ENCODE measurements around the gene PHYHD1.
"Not testable (repeated sequence)": the region's sequence is repeated elsewhere in the genome, so short reads cannot be mapped to it uniquely, and the experiment has no call there.

Gene PHYHD1

DNA sequence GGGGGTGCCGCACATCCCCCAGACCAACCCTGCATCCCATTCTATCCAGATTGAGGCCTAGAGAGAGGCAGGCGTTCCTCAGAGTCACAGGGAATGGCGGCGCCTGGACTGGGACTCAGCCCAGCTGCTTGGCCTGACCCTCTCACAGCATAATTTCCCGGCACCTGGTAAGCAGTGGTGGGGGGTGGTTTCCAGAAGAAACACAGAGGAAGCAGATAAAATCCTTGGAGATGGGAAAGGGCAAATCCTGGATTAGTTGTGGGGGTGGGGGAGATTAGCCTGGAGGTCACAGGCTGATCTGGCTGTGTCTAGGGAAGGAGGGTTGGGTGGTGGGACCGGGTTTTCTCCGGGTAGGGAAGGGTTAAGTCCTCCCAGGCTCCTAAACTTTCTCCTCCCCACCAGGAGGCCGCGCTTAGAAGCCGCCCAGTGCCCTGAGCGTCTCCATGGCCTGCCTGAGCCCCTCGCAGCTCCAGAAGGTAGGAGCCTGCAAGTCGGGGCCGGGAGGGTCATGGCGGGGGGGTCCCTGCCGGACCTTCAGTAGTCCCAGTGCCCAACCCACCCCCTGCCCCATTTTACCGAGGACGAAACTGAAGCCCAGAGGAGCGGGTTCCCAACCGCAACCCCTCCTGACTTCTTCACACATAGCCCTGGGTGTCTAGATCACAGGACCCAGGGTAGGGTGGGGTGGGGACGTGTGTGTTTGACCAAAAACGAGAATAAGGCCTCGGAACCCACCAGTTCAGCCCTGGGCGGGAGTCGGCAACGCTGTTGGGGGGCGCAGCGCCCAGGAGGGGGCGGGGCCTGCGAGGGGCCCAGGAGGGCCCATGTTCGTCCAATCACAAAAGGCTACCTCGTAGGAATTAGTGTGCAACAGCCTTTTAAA is 1.3 kb downstream of the PHYHD1 start:
- DNase-seq (ENCODE audit: low read depth in 2 of 2) = no peak

DNA sequence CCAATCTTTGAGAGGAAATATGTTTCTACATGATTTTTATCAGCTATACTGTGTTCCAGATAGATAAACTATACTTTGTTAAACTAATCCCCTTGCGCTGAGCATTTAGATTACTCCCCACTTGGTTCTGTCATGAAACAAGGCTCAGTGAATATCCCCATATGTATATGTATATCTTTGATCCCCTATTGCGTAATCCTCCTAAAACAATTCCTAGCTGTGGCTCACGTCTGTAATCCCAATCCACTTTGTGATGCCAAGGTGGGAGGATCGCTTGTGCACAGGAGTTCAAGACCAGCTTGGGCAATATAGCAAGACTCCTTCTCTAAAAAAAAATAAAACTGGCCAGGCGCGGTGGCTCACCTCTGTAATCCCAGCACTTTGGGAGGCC is 2.7 kb downstream of the PHYHD1 start:
- DNase-seq (ENCODE audit: low read depth in 2 of 2) = no peak

DNA sequence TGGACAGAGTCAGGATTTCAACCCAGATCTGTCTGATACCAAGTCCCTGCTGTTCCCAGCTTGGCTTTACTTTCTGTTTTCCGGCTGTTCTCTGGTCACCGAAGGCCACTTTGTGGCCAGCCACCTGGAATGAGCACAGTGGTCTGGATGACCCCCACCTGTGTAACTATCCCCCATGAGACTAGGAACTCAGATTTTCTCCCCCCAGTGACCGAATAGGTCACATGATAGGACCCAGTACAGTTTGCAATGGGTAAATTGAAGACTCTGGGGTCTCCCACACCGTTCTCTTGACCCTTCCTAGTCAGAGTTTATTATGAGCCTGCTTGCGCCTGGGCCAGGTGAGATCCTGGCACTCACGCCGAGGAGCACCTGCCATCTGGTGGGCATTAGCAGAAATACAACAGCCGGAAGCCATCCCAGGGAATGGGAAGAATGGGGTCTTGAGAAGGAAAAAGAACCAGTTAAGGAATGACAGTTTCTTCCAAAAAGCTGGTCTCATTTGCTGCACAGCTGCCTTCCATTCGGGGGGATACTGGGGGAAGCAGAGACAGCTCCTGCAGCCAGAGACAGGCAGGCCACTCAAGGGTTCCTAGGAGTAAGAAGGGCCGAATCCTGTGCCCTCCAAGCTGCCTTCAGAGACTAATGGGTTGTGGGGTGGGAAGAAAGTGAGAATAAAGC is 7.1 kb downstream of the PHYHD1 start:
- no peak for DNase-seq (ENCODE audit: low read depth in 2 of 2)

GRCh38 chr9:128928624-128929023 is 7.8 kb downstream of the PHYHD1 start:
- DNase-seq (ENCODE audit: low read depth in 2 of 2) = no peak

- DNase-seq (ENCODE audit: low read depth in 2 of 2) = no peak
Measured at GRCh38 chr9:128929560-128929959, 8.8 kb downstream of the PHYHD1 start.

DNA sequence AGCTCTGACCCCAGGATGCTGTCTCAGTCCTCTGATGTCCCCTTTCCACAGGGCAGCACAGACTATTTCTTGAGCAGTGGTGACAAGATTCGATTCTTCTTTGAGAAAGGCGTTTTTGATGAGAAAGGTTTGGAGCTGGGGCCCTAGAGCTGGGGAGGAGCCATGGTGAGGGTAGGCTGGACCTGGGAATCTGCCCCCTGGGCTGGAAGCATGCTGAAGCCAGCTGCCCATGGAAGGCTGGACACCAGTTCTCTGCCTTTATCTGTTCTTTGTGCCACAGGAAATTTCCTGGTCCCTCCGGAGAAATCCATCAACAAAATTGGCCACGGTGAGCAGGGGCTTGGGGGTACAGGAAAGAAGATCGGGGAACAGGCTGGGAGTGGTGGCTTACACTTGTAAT is 12.9 kb downstream of the PHYHD1 start:
- DNase-seq (ENCODE audit: low read depth in 2 of 2) = no peak

GRCh38 chr9:128936171-128936865 is 15.5 kb downstream of the PHYHD1 start:
- DNase-seq (ENCODE audit: low read depth in 2 of 2) = no peak

GRCh38 chr9:128937310-128938165 is 16.8 kb downstream of the PHYHD1 start:
- DNase-seq (ENCODE audit: low read depth in 2 of 2) = no peak

DNA sequence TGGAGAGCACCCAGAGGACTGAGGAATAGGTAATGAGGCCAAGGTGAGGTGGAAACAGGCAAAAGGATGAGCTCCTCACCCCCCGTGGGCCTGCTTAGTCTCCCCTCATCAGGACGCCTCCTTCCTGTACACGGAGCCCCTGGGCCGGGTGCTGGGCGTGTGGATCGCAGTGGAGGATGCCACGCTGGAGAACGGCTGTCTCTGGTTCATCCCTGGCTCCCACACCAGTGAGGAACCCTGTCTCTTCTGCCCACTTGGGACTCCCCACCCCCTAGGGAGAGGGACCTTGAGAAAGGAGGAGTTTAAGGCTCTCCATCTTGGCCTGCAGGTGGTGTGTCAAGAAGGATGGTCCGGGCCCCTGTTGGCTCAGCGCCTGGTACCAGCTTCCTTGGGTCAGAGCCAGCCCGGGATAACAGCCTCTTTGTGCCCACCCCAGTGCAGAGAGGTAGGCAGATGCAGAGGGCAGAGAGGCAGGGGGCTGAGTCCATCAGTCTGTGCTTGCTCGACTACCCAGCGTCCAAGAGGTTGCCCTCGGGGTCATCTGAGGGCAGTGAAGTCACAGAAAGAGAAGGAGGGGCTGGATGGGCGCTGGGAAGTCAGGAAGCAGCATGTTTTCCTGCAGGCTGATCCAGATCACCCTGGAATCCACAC is 19.6 kb downstream of the PHYHD1 start:
- DNase-seq (ENCODE audit: low read depth in 2 of 2) = no peak

- no peak for DNase-seq (ENCODE audit: low read depth in 2 of 2)
Measured at GRCh38 chr9:128940946-128941755, 20.4 kb downstream of the PHYHD1 start.

DNA sequence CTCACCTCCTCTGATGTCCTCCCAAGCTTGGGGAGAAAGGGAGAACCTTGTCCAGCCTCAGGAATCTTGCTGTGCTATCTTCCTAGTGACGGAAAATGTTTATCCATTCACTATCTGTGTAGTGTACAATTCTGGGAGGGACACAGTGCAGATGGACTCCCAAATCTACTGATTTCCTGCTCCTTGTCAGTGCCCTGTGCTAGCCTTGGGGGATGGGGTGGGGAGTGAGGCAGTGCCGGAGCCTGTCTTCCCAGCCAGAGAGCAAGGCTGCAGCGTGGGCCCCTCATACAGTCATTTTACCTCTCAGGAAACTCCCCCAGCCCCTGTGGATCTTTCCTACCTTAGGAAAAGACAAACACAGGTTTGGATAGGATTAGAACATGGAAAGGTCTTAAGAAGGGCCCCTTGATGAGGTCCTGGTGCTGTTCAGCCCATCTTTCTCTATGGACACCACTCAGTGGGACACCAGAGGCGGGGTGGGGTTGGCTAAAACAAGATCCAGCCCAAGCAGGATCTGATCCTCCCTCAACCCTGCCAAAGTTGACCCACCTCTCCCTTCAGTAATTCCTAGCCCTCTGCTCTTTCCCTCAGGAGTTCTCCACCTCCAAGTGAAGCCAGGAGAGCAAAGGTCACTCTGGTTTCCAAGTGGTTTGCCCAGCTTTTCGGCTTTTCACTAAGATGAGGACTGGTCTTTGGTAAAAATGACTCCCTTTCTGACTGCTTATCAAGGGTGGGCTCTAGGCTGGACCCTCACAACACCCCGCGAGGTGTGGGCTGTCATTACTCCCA is 23.2 kb downstream of the PHYHD1 start:
- DNase-seq (ENCODE audit: low read depth in 2 of 2) = no peak

DNA sequence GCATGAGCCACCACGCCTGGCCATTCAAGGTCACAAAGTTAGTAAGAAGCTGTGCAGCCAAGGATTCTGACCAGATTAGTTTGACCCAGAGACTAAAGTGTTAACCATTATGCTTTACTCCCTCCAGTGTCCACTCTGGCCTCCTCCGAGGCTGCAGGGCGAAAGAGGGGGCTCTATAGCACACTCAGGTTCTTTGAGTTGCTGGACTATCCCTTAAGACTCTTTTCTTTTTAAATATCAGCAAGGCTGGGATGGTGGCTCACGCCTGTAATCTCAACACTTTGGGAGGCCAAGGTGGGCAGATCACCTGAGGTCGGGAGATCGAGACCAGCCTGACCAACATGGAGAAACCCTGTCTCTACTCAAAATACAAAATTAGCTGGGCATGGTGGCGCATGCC is 24.2 kb downstream of the PHYHD1 start:
- not testable (repeated sequence) for DNase-seq (ENCODE audit: low read depth in 2 of 2)

DNA sequence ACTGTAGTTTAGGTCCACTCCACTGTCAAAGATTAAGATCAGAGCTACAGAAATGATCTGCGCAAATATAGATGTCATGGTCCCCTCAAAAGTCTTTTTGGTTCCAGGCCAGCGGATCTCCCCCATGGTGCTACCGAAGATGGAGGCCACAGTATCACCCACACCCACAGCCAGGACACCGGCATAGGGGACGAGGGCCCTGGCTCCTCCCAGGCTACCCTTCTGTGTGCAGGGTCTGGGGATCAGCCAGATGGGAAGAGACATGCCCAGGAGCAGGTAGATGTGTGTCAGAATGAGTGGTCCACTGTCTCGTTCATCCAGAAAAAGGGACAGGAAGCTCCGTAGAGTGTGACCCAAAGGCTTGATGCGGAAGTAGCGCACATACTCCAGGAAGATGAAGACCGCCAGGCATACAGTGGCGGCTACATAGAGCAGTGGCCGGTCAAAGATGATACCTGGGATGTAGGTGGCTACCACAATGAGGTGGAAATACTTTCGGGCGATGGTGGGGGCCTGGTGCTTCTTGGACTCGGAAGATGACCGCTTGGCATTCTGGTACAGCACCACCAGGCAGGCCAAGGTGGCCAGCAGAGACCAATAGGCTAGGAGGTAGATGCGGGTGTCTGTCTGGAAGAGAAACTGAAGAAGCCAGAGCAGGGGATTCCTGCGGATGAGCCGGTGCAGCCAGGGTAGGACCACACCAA is 25.2 kb downstream of the PHYHD1 start:
- no peak for DNase-seq (ENCODE audit: low read depth in 2 of 2)

GRCh38 chr9:128946571-128947276 is 25.9 kb downstream of the PHYHD1 start:
- no peak for DNase-seq (ENCODE audit: low read depth in 2 of 2)

DNA sequence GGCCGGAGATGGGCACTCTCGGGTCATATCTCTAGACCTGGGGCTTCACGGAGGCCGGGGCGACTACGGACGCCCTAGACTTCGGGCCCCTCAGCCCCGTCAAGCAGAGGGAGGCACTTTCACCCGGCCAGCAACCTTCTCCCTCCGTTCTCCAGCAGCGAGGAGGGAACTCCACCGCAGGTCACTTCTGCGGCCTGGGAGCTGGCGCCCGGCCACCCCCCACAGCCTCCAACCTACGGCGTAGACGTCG is 26.4 kb downstream of the PHYHD1 start:
- no peak for DNase-seq (ENCODE audit: low read depth in 2 of 2)

GRCh38 chr9:128947527-128948301 is 26.9 kb downstream of the PHYHD1 start, which contains the start of the genes DOLK and NUP188:
Gene DOLK, minus strand, starts transcription at chr9:128947603. Its CDS starts 300 bp downstream, at chr9:128947303.
Gene NUP188, plus strand, starts transcription at chr9:128947699. Its CDS starts 21 bp downstream, at chr9:128947720.
- peak; percentile 97 to 100 for DNase-seq (ENCODE audit: low read depth in 2 of 2)

DNA sequence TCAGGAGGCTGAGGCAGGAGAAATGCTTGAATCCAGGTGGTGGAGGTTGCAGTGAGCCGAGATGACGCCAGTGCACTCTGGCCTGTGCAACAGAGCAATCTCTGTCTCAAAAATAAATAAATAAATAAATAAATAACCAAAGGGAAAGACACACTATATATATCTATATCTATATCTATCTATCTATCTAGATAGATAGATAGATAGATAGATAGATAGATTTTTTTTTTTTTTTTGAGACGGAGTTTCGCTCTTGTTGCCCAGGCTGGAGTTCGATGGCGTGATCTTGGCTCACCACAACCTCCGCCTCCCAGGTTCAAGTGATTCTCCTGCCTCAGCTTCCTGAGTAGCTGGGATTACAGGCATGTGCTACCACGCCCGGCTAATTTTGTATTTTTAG is 40.6 kb downstream of the PHYHD1 start:
- DNase-seq (ENCODE audit: low read depth in 2 of 2) = not testable (repeated sequence)

Data from stimulated activated CD4-positive, alpha-beta T cell treated with anti-CD3 and anti-CD28 coated beads, Interleukin-4, amount 100 ng/mL, for 48 hours (primary cell).